HepG2 (cell line): Measurements from ENCODE around the gene PCBP4. TPM values are rescaled to one million over a fixed set of nuclear protein-coding genes. Genes with fewer than 3 reads are reported as not detected.
A peak's percentile ranks its signal among the peaks of the same experiment; 100 is the strongest.

ENCODE experiments used
- DPF2 ChIP-seq: sonication (generic); formaldehyde crosslinking; IDR thresholded peaks from 2 replicates; pipeline ENCODE4 v1.4.0; 2020; ENCODE audit warnings: mild to moderate bottlenecking, low read depth, missing genetic modification reagents, borderline replicate concordance
- JARID2 ChIP-seq: sonication (generic); formaldehyde crosslinking; IDR thresholded peaks from 2 replicates; pipeline ENCODE4 v1.8.1; 2023; ENCODE audit warnings: missing genetic modification reagents, inconsistent platforms; ENCODE audit not compliant: insufficient replicate concordance
- KDM2A ChIP-seq: sonication (generic); formaldehyde crosslinking; IDR thresholded peaks from 2 replicates; pipeline ENCODE4 v1.4.0; 2020; ENCODE audit warnings: low read depth, missing genetic modification reagents, borderline replicate concordance
- KMT2A ChIP-seq: sonication (generic); formaldehyde crosslinking; IDR thresholded peaks from 2 replicates; pipeline ENCODE4 v1.4.0; 2020; ENCODE audit warnings: missing genetic modification reagents
- ZC3H4 ChIP-seq: sonication (generic); formaldehyde crosslinking; IDR thresholded peaks from 2 replicates; pipeline ENCODE4 v1.4.0; 2020; ENCODE audit warnings: missing genetic modification reagents, borderline replicate concordance
- ZMAT3 ChIP-seq: sonication (generic); formaldehyde crosslinking; conservative IDR thresholded peaks from 2 replicates; pipeline ENCODE4 v1.7.0; 2021; ENCODE audit warnings: missing genetic modification reagents
- ZNF432 ChIP-seq: sonication (generic); formaldehyde crosslinking; IDR thresholded peaks from 2 replicates; pipeline ENCODE4 v1.5.0; 2020; ENCODE audit warnings: missing genetic modification reagents, mild to moderate bottlenecking, borderline replicate concordance
- ZNF543 ChIP-seq: sonication (generic); formaldehyde crosslinking; IDR thresholded peaks from 2 replicates; pipeline ENCODE4 v1.4.0; 2020; ENCODE audit warnings: mild to moderate bottlenecking, missing genetic modification reagents
- ZNF687 ChIP-seq: sonication (generic); formaldehyde crosslinking; IDR thresholded peaks from 2 replicates; pipeline ENCODE4 v1.5.1; 2020; ENCODE audit warnings: mild to moderate bottlenecking, missing genetic modification reagents, moderate library complexity
- ZNF709 ChIP-seq: sonication (generic); formaldehyde crosslinking; IDR thresholded peaks from 2 replicates; pipeline ENCODE4 v1.5.0; 2020; ENCODE audit warnings: mild to moderate bottlenecking, missing genetic modification reagents
- ZSCAN30 ChIP-seq: sonication (generic); formaldehyde crosslinking; IDR thresholded peaks from 2 replicates; pipeline ENCODE4 v1.5.0; 2020; ENCODE audit warnings: mild to moderate bottlenecking, missing genetic modification reagents
- polyA plus RNA-seq, 8 experiments: library from polyadenylated mRNA; depleted of rRNA in 3 of 8; stranded (reverse) in 7 of 8; unstranded in 1 of 8; fragments of >200 nt; fragmentation: Illumina TruSeq in 4 of 8; extraction: Trizol in 4 of 8; gene quantifications; 2 replicates each; pipeline versions ENCODE4 v1.2.1 to v1.2.3, GENCODE V29; 2011 to 2016; ENCODE audit warnings: low read depth in 4 of 8, missing spikeins in 1 of 8, mixed read lengths in 1 of 8; ENCODE audit not compliant: insufficient read depth in 1 of 8
- total RNA-seq, 5 experiments: library from RNA; depleted of rRNA; stranded (reverse); fragments of >200 nt; fragmentation: Illumina TruSeq; extraction: Trizol; gene quantifications; 2 replicates each; pipeline ENCODE4 v1.2.3, GENCODE V29; 2016; ENCODE audit warnings: low read depth in 1 of 5
- TF ChIP-seq, protein P1 (sequence below): sonication (generic); formaldehyde crosslinking; IDR thresholded peaks from 2 replicates; pipeline ENCODE4 v1.8.0; 2022; ENCODE audit warnings: mild to moderate bottlenecking, missing genetic modification reagents, borderline replicate concordance
- TF ChIP-seq, protein P2 (sequence below): IDR thresholded peaks from 2 replicates; pipeline ENCODE4 v1.6.1; 2016; ENCODE audit warnings: low read depth
- TF ChIP-seq, protein P3 (sequence below): IDR thresholded peaks from 2 replicates; pipeline ENCODE4 v1.6.1; 2012; ENCODE audit warnings: inconsistent platforms
- TF ChIP-seq, protein P4 (sequence below): sonication (generic); formaldehyde crosslinking; IDR thresholded peaks from 2 replicates; pipeline ENCODE4 v1.5.0; 2020; ENCODE audit warnings: mild to moderate bottlenecking, missing genetic modification reagents, borderline replicate concordance

PCBP4 gene
- total and polyA plus RNA-seq, 2 of the 13 experiments (the other 11 are each of a cell fraction or from before 2014, with no cell fraction given), result 36.8 to 51.3 TPM

GRCh38 chr3:51995346-51996163 lies 28.3 kb upstream of the PCBP4 start, which contains the start of gene RPL29 (continued):
- peak; percentile 97 for TF ChIP-seq ZNF687 (CRISPR knock-in tag)
- TF ChIP-seq, protein P1, sequence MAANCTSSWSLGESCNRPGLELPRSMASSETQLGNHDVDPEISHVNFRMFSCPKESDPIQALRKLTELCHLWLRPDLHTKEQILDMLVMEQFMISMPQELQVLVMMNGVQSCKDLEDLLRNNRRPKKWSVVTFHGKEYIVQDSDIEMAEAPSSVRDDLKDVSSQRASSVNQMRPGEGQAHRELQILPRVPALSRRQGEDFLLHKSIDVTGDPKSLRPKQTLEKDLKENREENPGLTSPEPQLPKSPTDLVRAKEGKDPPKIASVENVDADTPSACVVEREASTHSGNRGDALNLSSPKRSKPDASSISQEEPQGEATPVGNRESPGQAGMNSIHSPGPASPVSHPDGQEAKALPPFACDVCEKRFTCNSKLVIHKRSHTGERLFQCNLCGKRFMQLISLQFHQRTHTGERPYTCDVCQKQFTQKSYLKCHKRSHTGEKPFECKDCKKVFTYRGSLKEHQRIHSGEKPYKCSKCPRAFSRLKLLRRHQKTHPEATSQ (CRISPR knock-in tag), result peak; percentile 86; the same call in 1 of the 2 replicates
- peak; percentile 93 for TF ChIP-seq ZSCAN30 (CRISPR knock-in tag)
- TF ChIP-seq, protein P2, sequence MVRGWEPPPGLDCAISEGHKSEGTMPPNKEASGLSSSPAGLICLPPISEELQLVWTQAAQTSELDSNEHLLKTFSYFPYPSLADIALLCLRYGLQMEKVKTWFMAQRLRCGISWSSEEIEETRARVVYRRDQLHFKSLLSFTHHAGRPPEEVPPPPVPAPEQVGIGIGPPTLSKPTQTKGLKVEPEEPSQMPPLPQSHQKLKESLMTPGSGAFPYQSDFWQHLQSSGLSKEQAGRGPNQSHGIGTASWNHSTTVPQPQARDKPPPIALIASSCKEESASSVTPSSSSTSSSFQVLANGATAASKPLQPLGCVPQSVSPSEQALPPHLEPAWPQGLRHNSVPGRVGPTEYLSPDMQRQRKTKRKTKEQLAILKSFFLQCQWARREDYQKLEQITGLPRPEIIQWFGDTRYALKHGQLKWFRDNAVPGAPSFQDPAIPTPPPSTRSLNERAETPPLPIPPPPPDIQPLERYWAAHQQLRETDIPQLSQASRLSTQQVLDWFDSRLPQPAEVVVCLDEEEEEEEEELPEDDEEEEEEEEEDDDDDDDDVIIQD (CRISPR knock-in tag), result peak; percentile 35; the same call in 1 of the 2 replicates
- no peak; the same call in 1 of the 2 replicates for TF ChIP-seq ZNF709 (CRISPR knock-in tag)
- TF ChIP-seq, protein P3, sequence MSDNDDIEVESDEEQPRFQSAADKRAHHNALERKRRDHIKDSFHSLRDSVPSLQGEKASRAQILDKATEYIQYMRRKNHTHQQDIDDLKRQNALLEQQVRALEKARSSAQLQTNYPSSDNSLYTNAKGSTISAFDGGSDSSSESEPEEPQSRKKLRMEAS, result peak; percentile 92
- TF ChIP-seq ZNF543, result 0 out of 2 replicates have a peak, but pooled peaks have one; percentile 82
- no peak for TF ChIP-seq JARID2 (CRISPR knock-in tag)
- TF ChIP-seq, protein P4, sequence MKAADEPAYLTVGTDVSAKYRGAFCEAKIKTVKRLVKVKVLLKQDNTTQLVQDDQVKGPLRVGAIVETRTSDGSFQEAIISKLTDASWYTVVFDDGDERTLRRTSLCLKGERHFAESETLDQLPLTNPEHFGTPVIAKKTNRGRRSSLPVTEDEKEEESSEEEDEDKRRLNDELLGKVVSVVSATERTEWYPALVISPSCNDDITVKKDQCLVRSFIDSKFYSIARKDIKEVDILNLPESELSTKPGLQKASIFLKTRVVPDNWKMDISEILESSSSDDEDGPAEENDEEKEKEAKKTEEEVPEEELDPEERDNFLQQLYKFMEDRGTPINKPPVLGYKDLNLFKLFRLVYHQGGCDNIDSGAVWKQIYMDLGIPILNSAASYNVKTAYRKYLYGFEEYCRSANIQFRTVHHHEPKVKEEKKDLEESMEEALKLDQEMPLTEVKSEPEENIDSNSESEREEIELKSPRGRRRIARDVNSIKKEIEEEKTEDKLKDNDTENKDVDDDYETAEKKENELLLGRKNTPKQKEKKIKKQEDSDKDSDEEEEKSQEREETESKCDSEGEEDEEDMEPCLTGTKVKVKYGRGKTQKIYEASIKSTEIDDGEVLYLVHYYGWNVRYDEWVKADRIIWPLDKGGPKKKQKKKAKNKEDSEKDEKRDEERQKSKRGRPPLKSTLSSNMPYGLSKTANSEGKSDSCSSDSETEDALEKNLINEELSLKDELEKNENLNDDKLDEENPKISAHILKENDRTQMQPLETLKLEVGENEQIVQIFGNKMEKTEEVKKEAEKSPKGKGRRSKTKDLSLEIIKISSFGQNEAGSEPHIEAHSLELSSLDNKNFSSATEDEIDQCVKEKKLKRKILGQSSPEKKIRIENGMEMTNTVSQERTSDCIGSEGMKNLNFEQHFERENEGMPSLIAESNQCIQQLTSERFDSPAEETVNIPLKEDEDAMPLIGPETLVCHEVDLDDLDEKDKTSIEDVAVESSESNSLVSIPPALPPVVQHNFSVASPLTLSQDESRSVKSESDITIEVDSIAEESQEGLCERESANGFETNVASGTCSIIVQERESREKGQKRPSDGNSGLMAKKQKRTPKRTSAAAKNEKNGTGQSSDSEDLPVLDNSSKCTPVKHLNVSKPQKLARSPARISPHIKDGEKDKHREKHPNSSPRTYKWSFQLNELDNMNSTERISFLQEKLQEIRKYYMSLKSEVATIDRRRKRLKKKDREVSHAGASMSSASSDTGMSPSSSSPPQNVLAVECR (CRISPR knock-in tag), result peak; percentile 94
- TF ChIP-seq ZC3H4 (CRISPR knock-in tag), result no peak; the same call in 1 of the 2 replicates
- TF ChIP-seq ZMAT3, result peak; percentile 89; the same call in 1 of the 2 replicates
- no peak for TF ChIP-seq DPF2 (CRISPR knock-in tag)
- no peak for TF ChIP-seq ZNF432
- TF ChIP-seq KDM2A (CRISPR knock-in tag), result peak; percentile 92
- TF ChIP-seq KMT2A (CRISPR knock-in tag), result peak; percentile 92; the same call in 1 of the 2 replicates
